ENCODE measurements around the gene HAUS7. TPM values are rescaled to one million over a fixed set of nuclear protein-coding genes. Genes with fewer than 3 reads are reported as not detected.

HAUS7 gene
- polyA plus RNA-seq, 1 donor (not counting 4 experiments of a cell fraction or from before 2014, with no cell fraction given) = 13.8 TPM

DNA sequence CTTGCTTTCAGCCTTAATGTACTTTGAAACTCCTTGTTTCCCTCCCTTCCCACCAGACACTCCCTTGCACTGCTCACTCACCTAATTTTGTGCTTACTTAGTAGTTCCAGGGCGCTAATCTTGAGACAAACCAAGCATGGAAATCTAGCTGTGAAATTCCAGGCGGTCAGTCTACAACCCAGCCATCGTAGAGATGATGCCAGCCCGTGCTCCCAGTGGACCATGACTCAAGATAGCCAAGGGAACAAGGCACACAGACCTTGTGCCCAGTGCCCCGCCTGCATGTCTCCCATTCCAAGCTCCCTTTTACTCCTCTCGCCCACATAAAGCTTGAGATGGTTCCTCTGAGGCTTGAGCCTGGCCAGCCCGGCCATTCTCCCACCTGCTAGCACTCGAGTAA is 35.6 kb downstream of the HAUS7 start:
- dilution Hi-C loops (cut with MboI; ENCODE audit: extremely low pct_ligation_motif_present, low sequenced_read_pairs) = no loop called here
- Histone ChIP-seq H3K36me3 (ENCODE audit: control insufficient read depth in 2 of 2, extremely low read depth in 1 of 2, insufficient read depth in 2 of 2, low read length in 2 of 2) (no peaks in the 10 kb centered on the region), H4K20me1 (ENCODE audit: control insufficient read depth, extremely low read depth, insufficient read depth, low read length) (no peaks in the 10 kb centered on the region), H3K9ac (ENCODE audit: control insufficient read depth, extremely low read depth, insufficient read depth, low read length) (no peak overlapping the region), H2AFZ (ENCODE audit: control insufficient read depth, low read length) (no peak overlapping the region), H3K9me1 (ENCODE audit: control insufficient read depth, extremely low read depth, insufficient read depth, low read length) (no peaks in the 10 kb centered on the region), H3K27me3 (ENCODE audit: control insufficient read depth, extremely low read depth, insufficient read depth, low read length) (no peaks in the 10 kb centered on the region), H3K9me3 (ENCODE audit: control insufficient read depth, low read depth, low read length) (no peaks in the 10 kb centered on the region), H3K4me2 (ENCODE audit: control insufficient read depth, extremely low read depth, insufficient read depth, low read depth, low read length) (no peak overlapping the region), H3K79me2 (ENCODE audit: control insufficient read depth, insufficient read depth, low read length) (no peaks in the 10 kb centered on the region), H3K4me3 (ENCODE audit: control insufficient read depth in 2 of 3, extremely low read depth in 1 of 3, insufficient read depth in 2 of 3, low read depth in 1 of 3, low read length in 3 of 3) (no peak overlapping the region), H3K27ac (ENCODE audit: control insufficient read depth, insufficient read depth, low read length) (no peak overlapping the region), H3K4me1 (ENCODE audit: control insufficient read depth, extremely low read depth, insufficient read depth, low read length) (no peaks in the 10 kb centered on the region)
- FAIRE-seq (no peak), DNase-seq (ENCODE audit: low read depth, low spot score) (no peak)
- TF ChIP-seq EZH2 (IDR thresholded peaks at IDR 0.05; ENCODE audit: low read length) = no peak
- TF ChIP-seq, protein P1, sequence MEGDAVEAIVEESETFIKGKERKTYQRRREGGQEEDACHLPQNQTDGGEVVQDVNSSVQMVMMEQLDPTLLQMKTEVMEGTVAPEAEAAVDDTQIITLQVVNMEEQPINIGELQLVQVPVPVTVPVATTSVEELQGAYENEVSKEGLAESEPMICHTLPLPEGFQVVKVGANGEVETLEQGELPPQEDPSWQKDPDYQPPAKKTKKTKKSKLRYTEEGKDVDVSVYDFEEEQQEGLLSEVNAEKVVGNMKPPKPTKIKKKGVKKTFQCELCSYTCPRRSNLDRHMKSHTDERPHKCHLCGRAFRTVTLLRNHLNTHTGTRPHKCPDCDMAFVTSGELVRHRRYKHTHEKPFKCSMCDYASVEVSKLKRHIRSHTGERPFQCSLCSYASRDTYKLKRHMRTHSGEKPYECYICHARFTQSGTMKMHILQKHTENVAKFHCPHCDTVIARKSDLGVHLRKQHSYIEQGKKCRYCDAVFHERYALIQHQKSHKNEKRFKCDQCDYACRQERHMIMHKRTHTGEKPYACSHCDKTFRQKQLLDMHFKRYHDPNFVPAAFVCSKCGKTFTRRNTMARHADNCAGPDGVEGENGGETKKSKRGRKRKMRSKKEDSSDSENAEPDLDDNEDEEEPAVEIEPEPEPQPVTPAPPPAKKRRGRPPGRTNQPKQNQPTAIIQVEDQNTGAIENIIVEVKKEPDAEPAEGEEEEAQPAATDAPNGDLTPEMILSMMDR (optimal IDR thresholded peaks at IDR 0.05 in 1 of 3, IDR thresholded peaks at IDR 0.05 in 1 of 3, conservative IDR thresholded peaks at IDR 0.05 in 1 of 3; ENCODE audit: extremely low read depth in 1 of 3, insufficient read depth in 2 of 3, low read length in 3 of 3) = no peak

DNA sequence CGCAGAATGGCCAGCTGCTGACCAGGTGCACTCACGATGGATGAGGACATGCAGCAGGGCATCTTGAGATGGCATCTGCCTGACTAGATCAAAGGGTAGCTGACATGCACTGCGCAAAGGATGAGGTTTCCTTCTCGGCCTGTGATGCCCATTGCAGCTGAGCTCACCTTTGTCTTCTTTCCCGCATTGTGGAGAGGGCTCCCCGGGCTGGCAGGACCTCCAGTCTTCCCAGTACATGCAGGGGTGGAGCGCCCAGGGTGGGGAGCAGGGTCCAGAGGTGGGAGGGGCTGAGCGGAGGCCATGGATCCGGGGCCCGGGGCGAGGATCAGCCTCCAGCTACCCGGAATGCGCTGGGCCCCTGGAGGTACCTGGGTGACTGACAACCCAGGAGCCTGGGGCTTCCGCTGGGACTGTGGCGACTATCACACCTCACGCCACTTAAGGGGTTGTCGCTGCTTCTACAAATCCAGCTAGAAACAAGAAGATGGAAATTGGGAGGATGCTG is 36.5 kb downstream of the HAUS7 start:
- no peaks in the 10 kb centered on the region for H3K9me1 ChIP-seq (ENCODE audit: control insufficient read depth, extremely low read depth, insufficient read depth, low read length)
- no peaks in the 10 kb centered on the region for H3K36me3 ChIP-seq (ENCODE audit: control insufficient read depth in 2 of 2, extremely low read depth in 1 of 2, insufficient read depth in 2 of 2, low read length in 2 of 2)
- H3K4me2 ChIP-seq (ENCODE audit: control insufficient read depth, extremely low read depth, insufficient read depth, low read depth, low read length) = no peak overlapping the region
- H3K4me1 ChIP-seq (ENCODE audit: control insufficient read depth, extremely low read depth, insufficient read depth, low read length) = no peaks in the 10 kb centered on the region
- TF ChIP-seq, protein P1 (optimal IDR thresholded peaks at IDR 0.05 in 1 of 3, IDR thresholded peaks at IDR 0.05 in 1 of 3, conservative IDR thresholded peaks at IDR 0.05 in 1 of 3; ENCODE audit: extremely low read depth in 1 of 3, insufficient read depth in 2 of 3, low read length in 3 of 3) = no peak
- no peak for TF ChIP-seq EZH2 (IDR thresholded peaks at IDR 0.05; ENCODE audit: low read length)
- H3K9ac ChIP-seq (ENCODE audit: control insufficient read depth, extremely low read depth, insufficient read depth, low read length) = no peak overlapping the region
- dilution Hi-C loops (cut with MboI; ENCODE audit: extremely low pct_ligation_motif_present, low sequenced_read_pairs) = no loop called here
- H3K4me3 ChIP-seq (ENCODE audit: control insufficient read depth in 2 of 3, extremely low read depth in 1 of 3, insufficient read depth in 2 of 3, low read depth in 1 of 3, low read length in 3 of 3) = no peak overlapping the region
- DNase-seq (ENCODE audit: low read depth, low spot score) = no peak
- no peaks in the 10 kb centered on the region for H3K27me3 ChIP-seq (ENCODE audit: control insufficient read depth, extremely low read depth, insufficient read depth, low read length)
- no peak overlapping the region for H3K27ac ChIP-seq (ENCODE audit: control insufficient read depth, insufficient read depth, low read length)
- no peaks in the 10 kb centered on the region for H3K9me3 ChIP-seq (ENCODE audit: control insufficient read depth, low read depth, low read length)
- no peaks in the 10 kb centered on the region for H3K79me2 ChIP-seq (ENCODE audit: control insufficient read depth, insufficient read depth, low read length)
- no peaks in the 10 kb centered on the region for H4K20me1 ChIP-seq (ENCODE audit: control insufficient read depth, extremely low read depth, insufficient read depth, low read length)
- FAIRE-seq = no peak
- H2AFZ ChIP-seq (ENCODE audit: control insufficient read depth, low read length) = no peak overlapping the region

All from keratinocyte (primary cell).